GM19395 (cell line): ENCODE data around the gene ZMIZ1.

Experiments used
- ATAC-seq: cut with Tn5 transposase; IDR thresholded peaks from one replicate; pipeline ENCODE4 v1.9.1; 2021; ENCODE audit warnings: mild to moderate bottlenecking, moderate library complexity; ENCODE audit not compliant: unreplicated experiment

ZMIZ1 gene

DNA sequence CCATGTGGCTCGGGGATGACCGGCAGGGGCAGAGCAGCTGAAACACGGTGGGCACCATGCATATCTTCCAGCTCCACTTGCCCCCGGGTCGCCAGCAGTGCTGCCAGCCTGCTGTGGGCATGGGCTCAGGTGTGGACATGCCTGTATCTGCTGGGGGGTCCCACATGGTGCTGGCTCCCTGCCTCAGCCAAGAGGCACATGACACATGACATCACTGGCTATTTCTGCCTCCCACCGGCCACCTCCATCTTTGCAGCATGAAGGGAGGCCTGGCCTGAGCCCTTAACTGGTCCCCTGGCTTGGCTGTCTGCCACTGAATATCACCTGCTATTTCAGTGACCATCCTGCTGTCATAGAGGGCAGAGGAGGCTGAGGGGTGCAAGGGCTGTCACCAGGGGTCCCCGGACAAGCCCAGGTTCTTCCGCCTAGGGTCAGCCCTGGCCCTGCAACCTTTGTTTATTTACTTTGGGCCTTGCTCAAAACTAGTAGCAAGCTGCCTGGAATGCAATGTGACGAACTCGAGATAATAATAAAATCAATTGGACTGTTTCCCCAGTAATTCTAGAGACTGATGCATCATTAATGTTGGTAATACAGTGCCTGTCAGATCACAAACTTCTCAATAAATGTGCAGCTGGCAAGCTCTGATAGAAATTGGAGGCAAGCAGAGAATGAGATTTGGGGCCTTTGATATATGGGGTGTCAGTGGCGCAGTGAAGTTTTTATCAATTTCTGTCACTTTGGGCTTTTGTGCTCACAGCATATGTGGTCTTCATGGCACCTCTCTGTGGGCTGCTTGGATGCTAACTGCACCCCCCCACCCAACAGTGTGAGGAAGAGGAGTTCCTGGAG lies 28.5 kb downstream of the ZMIZ1 start:
- no peak for ATAC-seq

DNA sequence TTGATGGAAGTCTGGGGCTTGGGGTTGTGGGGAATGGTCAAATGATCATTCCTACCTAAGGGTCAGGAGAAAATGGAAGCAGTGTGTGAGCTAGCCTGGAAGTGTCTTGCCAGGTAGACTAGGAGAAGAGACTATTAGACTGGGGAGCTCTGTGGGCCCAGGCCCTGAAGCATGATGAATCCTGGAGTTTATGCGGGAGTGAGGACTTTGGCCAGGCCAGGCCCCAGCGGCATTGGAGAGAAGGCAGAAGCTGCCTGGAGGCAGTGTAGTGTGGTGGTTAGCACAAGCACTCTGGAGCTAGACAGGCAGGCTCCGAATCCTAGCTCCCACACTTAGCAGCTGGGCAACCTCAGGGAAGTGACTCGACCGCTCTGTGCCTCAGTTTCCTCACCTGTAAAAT lies 29.3 kb downstream of the ZMIZ1 start:
- ATAC-seq = no peak

DNA sequence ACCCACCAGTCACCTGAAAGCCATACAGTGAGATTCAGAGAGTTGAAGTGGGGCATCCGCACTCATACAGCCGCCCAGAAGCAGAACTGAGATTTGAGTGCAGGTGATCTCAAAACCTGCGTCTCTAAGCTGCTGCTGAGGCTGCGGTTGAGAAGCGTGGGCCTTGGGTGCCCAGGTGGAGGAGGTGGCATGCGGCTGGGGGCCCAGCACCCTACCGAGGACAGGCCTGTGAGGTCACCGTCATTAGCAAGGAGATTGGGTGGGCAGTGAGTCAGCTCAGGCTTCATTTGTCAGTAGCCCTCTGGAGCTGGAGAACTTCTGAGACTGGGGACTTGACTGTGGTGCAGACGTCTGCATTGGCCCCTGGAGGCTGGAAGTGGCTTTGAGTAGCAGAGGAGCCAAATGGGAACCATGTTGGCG lies 29.8 kb downstream of the ZMIZ1 start:
- peak; percentile 82 for ATAC-seq

DNA sequence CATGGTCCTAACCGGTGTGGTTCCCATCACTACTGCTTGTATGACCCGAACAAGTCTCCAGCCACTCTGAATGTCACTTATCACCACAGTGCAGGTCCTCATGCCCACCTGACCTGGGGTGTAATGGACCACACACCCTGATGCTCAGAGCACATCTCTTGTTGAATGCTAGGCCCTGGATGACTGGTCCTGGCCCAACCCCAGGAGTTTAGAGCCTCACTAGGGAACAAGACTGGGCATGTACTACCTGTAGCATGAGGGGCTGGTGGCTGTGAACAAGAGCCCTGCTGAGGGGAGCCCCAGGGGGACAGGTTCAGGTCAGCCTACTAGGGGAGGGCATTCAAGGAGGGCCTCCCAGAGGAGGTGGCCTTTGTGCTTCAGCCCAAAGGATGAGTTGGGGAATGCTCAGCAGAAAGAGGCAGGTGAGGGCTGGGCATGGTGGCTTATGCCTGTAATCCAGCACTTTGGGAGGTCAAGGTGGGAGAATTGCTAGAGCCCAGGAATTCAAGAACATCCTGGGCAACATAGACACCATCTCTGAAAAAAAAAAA lies 31.2 kb downstream of the ZMIZ1 start:
- ATAC-seq = no peak

DNA sequence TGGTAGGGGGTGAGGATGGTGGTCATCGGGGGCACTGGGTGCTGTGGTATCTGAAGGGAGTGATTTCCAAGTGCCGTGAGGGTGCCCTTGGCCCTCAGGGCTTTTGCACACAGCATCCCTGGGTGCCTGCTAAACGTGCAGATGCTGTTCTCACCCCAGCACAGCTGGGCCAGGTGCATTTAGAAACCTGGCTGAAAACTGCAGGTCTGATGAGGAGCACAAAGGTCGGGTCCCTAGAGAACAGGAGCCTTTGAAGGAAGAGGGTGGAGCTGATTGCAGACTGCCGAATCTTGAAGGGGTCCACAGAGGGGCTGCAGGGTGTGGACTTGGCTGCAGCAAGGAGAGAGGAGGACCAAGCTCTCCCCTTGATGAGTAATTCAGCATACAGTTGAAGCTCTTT lies 32.0 kb downstream of the ZMIZ1 start:
- no peak for ATAC-seq

DNA sequence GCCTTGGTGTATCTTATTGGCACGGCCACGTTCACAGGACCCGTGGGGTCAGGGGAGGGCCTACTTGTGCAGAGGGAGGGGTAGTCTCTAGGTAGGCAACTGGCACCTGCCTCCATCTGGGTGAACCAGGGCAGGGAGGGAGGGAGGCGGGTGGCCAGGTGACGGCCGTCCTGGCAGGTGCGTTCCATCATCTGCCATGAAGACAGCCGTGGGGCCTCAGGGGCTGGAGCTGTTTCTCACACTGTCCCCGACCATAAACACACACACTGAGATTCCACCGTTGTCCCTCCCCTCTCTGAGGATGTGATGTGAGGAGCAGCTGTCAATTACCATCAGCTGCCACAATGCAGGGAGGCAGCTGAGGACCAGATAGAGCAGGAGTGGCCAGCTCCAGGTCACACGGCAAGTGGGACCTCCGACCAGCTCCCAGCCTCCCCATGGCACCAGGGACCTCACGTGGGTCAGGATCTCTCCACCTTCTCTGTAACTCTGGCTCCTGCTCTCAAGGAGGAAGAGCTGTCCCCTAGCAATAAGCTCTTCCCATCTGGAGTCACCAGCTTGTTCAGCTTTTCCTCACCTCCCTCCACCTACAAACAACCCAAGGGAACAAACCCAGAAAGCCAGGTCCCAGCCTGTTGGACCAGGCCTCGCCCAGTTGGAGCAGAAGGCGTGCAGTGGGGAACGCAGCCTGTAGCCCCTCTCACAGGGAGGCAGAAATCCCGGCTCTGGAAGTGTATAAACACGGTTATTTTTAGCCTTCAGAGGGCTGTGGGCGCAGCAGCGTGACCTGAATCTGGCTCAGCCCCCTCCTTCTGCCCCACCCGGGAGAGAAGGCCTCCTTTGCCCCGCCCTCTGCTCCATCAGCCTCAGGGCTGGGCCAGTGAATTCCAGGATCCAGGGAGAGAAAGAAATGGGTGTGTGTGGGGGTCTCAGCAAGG lies 33.1 kb downstream of the ZMIZ1 start:
- no peak for ATAC-seq

DNA sequence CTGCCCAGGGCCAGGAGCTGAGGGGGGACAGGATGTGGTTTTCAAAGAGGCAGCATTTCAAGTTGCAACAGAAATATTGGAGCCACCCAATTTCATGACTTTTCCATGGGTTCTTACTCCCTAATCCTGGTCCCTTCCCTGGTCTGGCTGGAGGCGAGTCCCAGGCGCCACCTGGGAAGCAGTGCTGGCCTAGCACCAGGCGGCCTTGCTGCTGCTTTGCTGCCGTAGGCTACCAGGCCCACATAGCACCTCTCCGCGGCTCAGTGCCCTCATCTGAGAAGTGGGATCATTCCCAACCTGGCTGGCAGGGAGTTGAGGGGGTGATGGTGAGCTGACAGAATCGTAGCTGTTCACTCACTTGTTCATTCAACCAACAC lies 33.7 kb downstream of the ZMIZ1 start:
- ATAC-seq = no peak

DNA sequence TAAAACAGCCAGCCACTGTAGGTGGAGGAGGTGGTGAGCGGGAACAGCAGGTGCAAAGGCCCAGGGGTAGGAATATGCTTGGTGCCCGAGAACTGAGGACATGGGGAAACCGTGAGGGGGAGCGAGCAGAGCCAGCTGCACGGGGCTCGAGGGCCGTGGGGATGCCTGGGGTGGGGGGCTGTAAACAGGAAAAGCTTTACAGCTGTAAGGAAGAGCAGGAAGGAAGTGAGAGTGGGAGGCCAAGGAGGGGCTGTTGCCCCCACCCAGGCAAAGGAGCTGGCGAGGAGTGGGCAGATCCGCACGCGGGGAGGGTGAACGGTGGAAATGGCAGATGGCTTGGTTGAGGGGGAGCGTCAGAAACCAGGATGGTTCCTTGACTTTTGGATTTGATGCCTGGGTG lies 34.4 kb downstream of the ZMIZ1 start:
- ATAC-seq = no peak

DNA sequence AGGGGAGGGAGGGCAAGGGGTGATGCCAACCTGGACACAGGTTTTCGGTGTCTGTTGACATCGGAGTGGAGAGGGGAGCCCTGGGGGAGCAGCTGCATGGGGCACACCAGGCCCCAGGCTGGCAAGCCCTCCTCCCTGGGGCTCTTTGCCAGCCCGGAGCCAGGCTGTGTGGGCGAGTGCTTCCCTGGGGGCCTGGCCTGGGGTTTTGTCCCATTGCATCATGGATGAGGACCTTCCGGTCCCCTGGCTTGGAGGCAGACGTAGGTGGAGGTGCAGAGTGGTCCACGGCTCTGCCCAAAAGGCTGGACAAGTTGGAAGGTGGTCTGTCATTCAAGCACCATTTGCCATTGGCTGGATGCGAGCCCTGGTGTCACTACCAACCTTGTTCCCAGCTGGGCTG lies 34.8 kb downstream of the ZMIZ1 start:
- ATAC-seq = no peak

DNA sequence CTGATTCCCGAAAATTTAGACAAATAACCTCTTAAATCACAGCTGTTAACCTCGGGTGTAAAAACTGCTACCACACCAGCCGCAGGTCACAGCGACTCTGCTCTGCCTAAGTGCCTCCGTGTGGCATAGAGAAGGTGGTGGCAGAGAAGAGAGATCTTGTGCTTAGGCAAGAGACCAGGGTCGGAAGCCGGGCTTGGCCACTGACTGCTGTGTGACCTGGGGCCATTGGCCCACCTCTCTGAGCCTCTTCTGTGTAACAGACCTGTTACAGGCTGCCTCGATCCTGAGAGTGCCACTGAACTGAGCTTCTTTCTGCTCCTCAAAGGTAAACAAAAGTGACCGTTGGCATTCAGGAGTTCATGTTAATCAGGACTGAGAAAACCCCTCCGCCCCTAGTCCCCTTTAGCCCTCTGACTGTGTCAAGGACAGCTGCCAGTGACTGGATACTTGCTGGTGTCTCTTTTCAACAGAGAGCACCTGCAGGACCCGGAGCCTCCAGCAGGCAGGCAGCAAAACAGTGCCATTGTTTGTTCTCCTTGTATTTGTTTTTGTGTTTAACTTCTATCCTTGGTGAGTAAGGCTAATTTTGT lies 36.5 kb downstream of the ZMIZ1 start:
- ATAC-seq = no peak

DNA sequence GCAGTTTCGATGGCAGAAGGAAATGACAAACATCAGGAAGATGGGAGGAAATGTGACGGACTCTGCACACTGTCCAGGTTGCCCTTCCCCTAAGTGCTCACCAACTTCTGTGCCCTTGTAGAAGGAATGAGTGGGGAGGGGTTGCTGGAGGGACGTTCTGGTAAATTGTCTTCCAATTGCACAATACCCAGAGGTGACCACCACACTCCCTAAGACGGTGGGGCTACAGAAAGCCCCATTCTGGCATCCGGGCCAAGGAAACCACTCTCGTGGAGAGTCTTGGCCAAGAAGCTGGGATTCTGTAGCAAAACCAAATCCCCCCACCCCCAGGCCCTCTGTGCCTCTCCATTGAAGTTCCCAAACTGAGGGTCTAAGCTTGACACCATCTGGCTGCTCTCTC lies 37.1 kb downstream of the ZMIZ1 start:
- no peak for ATAC-seq

DNA sequence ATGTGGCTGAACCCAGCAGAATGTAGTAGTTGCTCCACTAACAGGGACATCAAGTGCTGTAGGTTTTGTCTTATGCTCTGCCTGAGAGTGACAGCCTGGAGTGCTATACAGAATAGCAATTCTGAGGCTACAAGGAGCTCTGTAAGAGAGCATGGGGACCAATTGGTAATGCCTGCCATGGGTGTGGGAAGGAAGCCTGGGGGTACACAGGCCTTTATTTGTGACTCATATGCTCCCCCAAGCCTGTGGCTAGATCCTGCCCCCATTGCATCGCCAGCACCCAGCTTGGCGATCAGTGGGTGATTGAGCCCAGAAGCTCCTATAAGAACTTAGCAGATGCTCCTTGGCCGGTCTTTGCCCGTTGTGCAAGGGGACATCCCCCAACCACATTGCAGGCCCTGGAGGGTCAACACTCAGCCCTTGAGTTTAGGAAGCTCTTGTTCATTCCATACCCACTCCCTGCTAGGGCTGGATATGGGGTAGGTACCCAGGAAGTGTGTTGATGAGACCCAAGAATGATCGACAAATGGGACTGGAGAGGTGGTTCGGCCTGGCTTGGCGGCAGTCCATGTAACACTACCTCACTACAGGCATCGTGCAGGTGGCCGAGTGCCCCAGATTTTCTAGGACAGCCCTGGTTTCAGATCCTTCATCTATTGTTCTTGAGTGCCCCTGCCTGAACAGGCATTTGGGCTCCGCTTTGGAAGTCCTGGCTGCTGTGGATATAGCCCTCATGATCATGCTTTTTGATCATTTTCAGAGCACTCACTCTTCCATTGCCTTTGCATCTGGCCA lies 37.7 kb downstream of the ZMIZ1 start:
- no peak for ATAC-seq

DNA sequence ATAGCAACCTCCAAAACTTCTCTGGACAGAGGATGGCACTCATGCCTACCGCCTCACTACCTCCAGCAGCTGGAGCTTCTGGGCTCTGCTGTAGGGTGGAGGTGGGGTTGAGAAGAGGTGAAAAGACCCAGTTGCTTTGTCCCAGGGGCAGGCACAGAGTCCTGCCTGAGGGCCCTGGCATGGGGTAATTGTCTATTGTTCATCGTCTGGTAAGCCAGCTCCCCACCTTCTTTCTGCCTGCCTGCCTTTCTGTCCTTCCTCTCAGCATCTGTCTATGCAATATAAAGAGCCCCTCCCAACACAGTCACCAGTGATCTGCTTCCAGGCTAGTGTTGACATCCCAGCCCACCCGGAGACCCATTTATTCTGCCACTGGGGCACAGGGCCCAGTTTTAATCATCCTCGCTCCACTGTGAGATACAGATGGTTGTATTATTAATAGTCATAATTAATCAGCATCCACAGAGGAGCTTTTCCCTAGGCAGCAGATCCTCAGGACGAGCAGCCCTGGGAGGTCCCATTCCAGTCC lies 39.0 kb downstream of the ZMIZ1 start:
- no peak for ATAC-seq

DNA sequence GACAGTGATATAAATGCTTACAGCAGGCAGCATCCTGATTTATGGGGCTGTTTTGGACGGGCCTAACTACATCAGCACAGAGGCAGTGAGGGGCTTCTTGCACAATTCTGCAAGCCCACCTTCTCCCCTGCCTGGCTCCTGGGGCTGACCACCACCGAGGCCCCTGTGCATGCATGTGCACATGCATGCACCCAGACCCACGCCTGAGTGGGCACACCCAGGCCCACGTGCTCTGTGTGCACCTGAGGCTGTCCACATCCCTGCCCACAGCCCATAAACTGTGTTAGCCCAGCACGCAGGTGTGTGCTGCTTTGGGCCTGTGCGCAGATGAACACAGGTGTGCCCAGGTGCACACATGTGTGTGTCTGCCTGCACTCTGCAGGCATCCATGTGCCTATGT lies 40.0 kb downstream of the ZMIZ1 start:
- ATAC-seq = no peak

DNA sequence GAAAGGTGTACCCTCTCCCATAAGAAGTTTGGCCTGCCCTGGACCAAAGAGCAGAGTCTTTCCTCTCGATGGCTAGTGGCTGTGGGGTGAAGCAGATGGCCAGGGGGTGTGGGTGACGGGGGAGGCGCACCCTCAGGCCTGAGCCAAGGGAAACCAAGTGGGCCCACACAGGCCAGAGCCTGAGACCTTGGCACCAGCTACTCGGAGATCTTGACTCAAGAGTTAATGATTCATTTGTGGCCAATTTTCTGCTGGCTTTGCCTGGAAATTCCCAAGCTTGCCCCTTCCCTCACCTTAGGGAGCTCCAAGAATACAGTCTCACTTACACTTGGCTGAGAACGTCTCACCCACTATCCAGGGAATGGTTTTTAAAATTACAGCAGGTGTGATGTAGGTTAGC lies 42.7 kb downstream of the ZMIZ1 start:
- no peak for ATAC-seq

DNA sequence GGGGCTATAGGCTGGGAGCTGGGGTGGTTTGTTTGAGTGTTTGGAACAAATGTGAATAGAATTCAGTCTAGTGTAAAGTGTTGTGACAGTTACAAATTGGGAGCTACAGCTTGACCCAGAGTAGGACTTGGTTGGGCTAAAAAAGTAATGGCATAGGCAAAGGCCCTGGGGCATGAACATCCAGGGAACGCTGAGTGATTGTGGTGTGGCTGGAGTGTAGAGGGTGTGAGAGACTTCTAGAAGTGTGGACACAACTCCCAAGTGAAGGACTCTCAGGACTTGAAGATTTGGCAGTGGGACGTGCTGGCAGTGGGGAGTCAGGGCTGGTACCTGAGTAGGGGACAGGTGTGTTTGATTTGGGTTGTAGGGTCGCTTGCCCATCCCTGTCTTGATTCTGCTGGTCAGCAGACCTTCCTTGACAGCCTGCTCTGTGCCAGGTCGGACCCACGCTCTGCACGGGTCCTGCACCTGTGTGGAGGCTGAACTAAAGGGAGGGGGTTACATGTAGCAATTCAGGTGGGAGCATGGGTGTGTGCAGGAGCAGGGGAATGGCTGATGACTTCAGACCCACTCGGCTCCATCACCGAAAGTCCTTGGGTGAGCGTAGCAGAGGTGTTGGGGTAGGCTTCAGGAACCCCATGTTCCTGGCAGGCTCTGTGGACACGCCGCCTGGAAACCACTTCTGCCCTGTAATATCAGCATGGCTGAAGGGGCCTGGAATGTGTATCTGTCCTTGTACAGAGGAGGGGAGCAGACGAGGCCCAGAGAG lies 43.3 kb downstream of the ZMIZ1 start:
- ATAC-seq = no peak

DNA sequence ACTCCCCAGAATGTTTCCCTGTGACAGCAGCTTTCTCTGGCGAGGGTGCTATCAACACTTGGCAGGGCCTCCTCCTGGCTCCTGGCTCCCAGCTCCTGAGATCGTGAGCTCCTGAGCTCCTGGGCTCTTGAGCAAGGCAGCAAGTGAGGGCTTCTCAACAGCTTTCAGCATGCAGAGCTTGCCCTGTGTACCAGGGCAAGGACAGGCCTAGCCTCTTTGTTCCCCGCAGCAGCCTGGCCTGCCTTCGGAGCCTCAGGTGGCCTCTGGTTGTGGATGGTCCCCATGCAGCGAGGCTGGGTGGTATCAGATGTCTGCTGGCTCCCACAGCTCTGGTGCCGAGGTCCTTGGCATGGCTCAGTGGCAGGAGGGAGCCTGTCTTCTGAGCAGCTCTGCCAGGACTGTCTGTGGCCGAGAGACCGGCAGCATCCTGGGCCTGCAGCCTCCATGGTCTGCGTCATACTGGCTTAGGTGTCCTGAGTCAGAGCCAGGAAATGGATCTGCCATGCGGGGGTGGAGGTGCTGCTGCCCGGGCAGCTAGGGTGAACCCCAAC lies 44.2 kb downstream of the ZMIZ1 start:
- no peak for ATAC-seq

DNA sequence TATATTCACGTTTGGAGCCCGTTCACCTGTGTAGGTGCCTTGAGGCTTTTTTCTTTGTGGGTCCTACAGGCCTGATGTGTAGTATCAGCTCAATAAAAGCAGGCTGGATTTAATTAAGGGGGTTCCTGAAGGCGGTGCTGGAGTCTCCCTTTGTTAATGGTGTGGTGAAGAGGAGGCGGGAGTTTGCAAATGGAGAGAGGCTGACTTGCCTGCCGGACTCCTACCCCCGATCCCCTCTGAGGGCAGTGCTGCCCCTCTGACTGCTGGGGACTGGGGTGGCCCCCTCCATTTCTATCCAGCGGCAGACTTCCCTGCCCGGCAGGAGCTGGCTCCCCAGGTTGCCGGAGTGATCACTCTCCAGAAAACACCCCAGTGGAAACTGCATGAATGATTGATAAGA lies 45.1 kb downstream of the ZMIZ1 start:
- no peak for ATAC-seq

DNA sequence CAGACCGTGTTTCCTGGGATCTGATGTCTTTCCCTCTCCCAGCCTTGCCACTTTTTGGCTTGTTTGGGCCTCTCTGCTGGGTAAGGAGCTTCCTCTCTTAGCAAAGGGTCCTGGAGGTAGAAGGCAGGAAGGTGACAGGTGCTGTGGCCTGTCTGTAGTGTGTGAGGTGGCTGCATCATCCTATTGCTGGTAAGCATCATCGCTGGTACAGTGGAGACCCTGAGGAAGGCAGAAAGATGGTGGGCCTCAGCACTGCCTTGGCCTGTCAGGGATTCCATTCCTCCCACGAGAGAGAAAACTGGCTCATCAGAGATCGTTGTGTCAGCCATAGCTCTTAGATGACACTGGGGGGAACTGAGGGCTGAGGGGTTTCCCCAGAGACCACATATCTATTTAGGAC lies 46.5 kb downstream of the ZMIZ1 start:
- ATAC-seq = no peak
